Epithelial cell of proximal tubule (primary cell): ENCODE measurements around the gene RHBDD3. TPM values are rescaled to one million over a fixed set of nuclear protein-coding genes. Genes with fewer than 3 reads are reported as not detected.

Experiments
- DNase-seq: peaks from one replicate; pipeline ENCODE4 v3.0.0-alpha.2; 2011; ENCODE audit warnings: low read depth
- H3K4me3 ChIP-seq: 2 replicates; pipeline ENCODE4 v1.5.1; 2011; ENCODE audit warnings: low read depth, mild to moderate bottlenecking, low read length
- CTCF ChIP-seq: conservative IDR thresholded peaks from 2 replicates; pipeline ENCODE4 v1.5.1; 2012; ENCODE audit warnings: low read depth, mild to moderate bottlenecking, low read length
- total RNA-seq: library from RNA; depleted of rRNA; stranded (reverse); fragments of >200 nt; gene quantifications from 2 replicates; pipeline ENCODE4 v1.2.3, GENCODE V29; 2015

The RHBDD3 gene
- total RNA-seq, 1 donor from 2014 or later: 28.2 TPM

DNA sequence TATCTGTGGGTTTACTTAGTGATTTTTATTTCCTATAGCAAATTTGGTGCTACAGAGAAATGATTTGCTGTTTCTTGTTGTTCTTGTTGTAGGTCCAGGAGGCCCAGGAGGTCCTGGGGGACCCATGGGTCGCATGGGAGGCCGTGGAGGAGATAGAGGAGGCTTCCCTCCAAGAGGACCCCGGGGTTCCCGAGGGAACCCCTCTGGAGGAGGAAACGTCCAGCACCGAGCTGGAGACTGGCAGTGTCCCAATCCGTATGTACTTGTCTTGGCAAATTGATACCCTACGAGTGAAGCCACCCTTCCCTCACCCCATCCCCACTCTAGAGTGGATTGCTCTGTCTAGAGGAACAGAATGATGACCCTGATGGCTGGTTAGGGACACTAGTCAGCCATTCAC is 30.9 kb upstream of the RHBDD3 start:
- no peak for DNase-seq
- TF ChIP-seq CTCF: no peak

GRCh38 chr22:29292379-29292778 is 24.6 kb upstream of the RHBDD3 start:
- no peak for TF ChIP-seq CTCF
- no peak overlapping the region for H3K4me3 ChIP-seq
- no peak for DNase-seq

More for the DNA sequence above, 30.9 kb upstream of the RHBDD3 start:
- H3K4me3 ChIP-seq: no peak overlapping the region

- TF ChIP-seq CTCF: no peak
- H3K4me3 ChIP-seq: no peak overlapping the region
- DNase-seq: no peak
These were observed 23.4 kb upstream of the RHBDD3 start for GRCh38 chr22:29291215-29291614.

DNA sequence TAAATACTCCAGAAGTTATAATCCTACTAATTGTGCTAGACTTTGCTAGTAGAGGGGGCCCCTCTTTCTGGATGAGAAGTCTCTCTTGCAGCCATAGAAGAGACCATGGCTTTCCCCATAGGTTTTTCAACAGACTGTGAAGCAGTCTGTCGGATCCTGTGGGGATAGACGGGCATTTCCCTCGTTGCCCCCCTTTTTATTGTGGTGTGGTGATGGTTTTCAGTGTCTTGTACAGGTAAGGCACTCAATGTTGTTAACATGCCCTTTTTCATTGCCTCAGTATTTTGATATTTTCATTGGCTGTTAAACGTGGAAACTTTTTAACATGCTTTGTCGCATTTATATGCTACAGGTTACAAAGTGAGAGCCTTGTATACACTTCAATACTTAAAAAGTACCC is 22.3 kb upstream of the RHBDD3 start:
- TF ChIP-seq CTCF: no peak
- H3K4me3 ChIP-seq: no peak overlapping the region
- DNase-seq: no peak

GRCh38 chr22:29288837-29289236 is 21.1 kb upstream of the RHBDD3 start:
- no peak overlapping the region for H3K4me3 ChIP-seq
- no peak for DNase-seq
- no peak for TF ChIP-seq CTCF

DNA sequence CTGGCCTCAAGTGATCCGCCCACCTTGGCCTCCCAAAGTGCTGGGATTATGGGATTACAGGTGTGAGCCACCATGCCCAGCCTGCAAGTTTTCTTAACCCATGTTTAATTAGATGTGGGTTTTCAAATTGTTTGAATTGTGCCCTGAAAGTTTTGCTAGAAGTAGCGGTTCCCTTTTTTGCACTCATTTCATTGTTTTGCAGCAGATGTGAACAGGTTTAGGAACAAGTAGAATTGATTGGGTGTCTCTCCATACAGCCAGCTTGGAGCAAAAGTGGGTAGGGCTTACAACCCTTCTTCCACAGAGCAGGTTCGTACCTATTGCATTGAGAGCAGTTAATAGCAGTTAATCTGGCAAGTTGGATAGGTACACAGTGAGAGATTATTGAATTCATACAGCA is 16.4 kb upstream of the RHBDD3 start:
- DNase-seq: no peak
- TF ChIP-seq CTCF: no peak
- H3K4me3 ChIP-seq: no peak overlapping the region

GRCh38 chr22:29277927-29278326 is 10.1 kb upstream of the RHBDD3 start:
- no peak for TF ChIP-seq CTCF

More at GRCh38 chr22:29277927-29278326, 10.1 kb upstream of the RHBDD3 start:
- no peak overlapping the region for H3K4me3 ChIP-seq
- DNase-seq: no peak
